K562 (cell line): ENCODE results near the gene STMN3. TPM values are rescaled to one million over a fixed set of nuclear protein-coding genes. Genes with fewer than 3 reads are reported as not detected.

Experiments
- ATAC-seq: fragments of 200-7000 bp; cut with Tn5 transposase; 3 replicates; pipeline ENCODE4 v1.9.1; 2020; ENCODE audit warnings: moderate library complexity
- BruUV-seq: library from RNA; stranded (reverse); fragments of 400-500 nt; replicated peaks from 2 replicates; lab custom pipeline; 2021; lab: Mats Ljungman, UMichigan
- CTCF ChIA-PET: fragments of 300-600 bp; formaldehyde crosslinking; extraction: SDS; loops from one replicate; lab custom pipeline; 2021; ENCODE audit warnings: low intra/inter-chr PET ratio; lab: Yijun Ruan, JAX
- POLR2A ChIA-PET: fragments of 300-600, 350-650 bp; sonication (Branson Sonifier 250); formaldehyde crosslinking; extraction: SDS; loops from one replicate; lab custom pipeline; 2021; ENCODE audit warnings: antibody characterized with exemption, inconsistent platforms; lab: Yijun Ruan, JAX
- DNase-seq, 4 experiments: peaks; one replicate each; pipeline versions ENCODE4 v3.0.0 to v3.0.0-alpha.2; 2011 to 2018; ENCODE audit warnings: low spot score in 3 of 4, mixed read lengths in 3 of 4; ENCODE audit errors: extremely low read depth in 1 of 4
- FAIRE-seq: peaks from 2 replicates; lab custom pipeline; 2011; peaks lifted over from hg19 to GRCh38; lab: Jason Lieb, UNC
- H2AFZ ChIP-seq: 2 replicates; pipeline ENCODE4 v1.6.0; 2011; ENCODE audit warnings: low read depth, low read length, control low read depth, inconsistent platforms
- H3K27ac ChIP-seq: fragments of 200-600 bp; 3 replicates; pipeline ENCODE4 v1.8.0; 2011; ENCODE audit warnings: low read depth, mild to moderate bottlenecking, control low read depth, inconsistent platforms, low read length, moderate library complexity, mixed read lengths; ENCODE audit errors: extremely low read depth
- H3K27me3 ChIP-seq, 2 experiments: fragments of 300-600 bp in 1 of 2; 2 replicates in 1 of 2; 3 replicates in 1 of 2; pipeline versions ENCODE4 v1.6.0 to v1.8.0; 2011; ENCODE audit warnings: inconsistent platforms in 2 of 2, low read length in 2 of 2, mild to moderate bottlenecking in 1 of 2, mixed read lengths in 1 of 2, moderate library complexity in 1 of 2; ENCODE audit not compliant: control insufficient read depth in 2 of 2, insufficient read depth in 2 of 2
- H3K36me3 ChIP-seq: fragments of 300-600 bp; 3 replicates; pipeline ENCODE4 v1.8.0; 2011; ENCODE audit warnings: mild to moderate bottlenecking, low read length, inconsistent platforms; ENCODE audit not compliant: control insufficient read depth, insufficient read depth
- H3K4me1 ChIP-seq, 2 experiments: fragments of 200-600 bp in 1 of 2; replicated peaks in 1 of 2; 2 replicates in 1 of 2; 3 replicates in 1 of 2; pipeline versions ENCODE4 v1.5.1 to v1.8.0; 2011; ENCODE audit warnings: inconsistent platforms in 2 of 2, low read length in 2 of 2, mild to moderate bottlenecking in 1 of 2, mixed read lengths in 1 of 2, moderate library complexity in 1 of 2; ENCODE audit not compliant: control insufficient read depth in 2 of 2, insufficient read depth in 2 of 2
- H3K4me2 ChIP-seq: 2 replicates; pipeline ENCODE4 v1.6.1; 2011; ENCODE audit warnings: low read length, control low read depth, inconsistent platforms, mixed read lengths; ENCODE audit not compliant: insufficient read depth
- H3K4me3 ChIP-seq: fragments of 200-600 bp; sonication (generic), shearing (Covaris generic); 2 replicates; pipeline ENCODE4 v1.5.1; 2016; ENCODE audit warnings: control low read depth, inconsistent platforms
- H3K79me2 ChIP-seq: fragments of 200-600 bp; 3 replicates; pipeline ENCODE4 v1.8.0; 2011; ENCODE audit warnings: low read length, inconsistent platforms; ENCODE audit not compliant: control insufficient read depth, insufficient read depth
- H3K9ac ChIP-seq, 2 experiments: 2 replicates each; pipeline versions ENCODE4 v1.6.0 to v1.6.1; 2011; ENCODE audit warnings: low read depth in 2 of 2, low read length in 2 of 2, control low read depth in 1 of 2, inconsistent platforms in 1 of 2, mild to moderate bottlenecking in 1 of 2, mixed read lengths in 1 of 2; ENCODE audit not compliant: insufficient read depth in 1 of 2
- H3K9me1 ChIP-seq: one replicate; pipeline ENCODE4 v1.6.0; 2011; ENCODE audit warnings: inconsistent platforms, mild to moderate bottlenecking, low read length, moderate library complexity; ENCODE audit not compliant: control insufficient read depth, insufficient read depth
- H3K9me3 ChIP-seq: replicated peaks from 2 replicates; pipeline ENCODE4 v1.5.1; 2011; ENCODE audit warnings: low read depth, low read length, inconsistent platforms; ENCODE audit not compliant: control insufficient read depth, insufficient read depth
- H4K20me1 ChIP-seq: replicated peaks from 2 replicates; pipeline ENCODE4 v1.6.1; 2011; ENCODE audit warnings: low read length, inconsistent platforms, mixed read lengths; ENCODE audit not compliant: control insufficient read depth, insufficient read depth
- HNRNPL ChIP-seq: fragments of 200-400 bp; formaldehyde crosslinking; IDR thresholded peaks from 2 replicates; pipeline ENCODE4 v1.6.1; 2017; ENCODE audit warnings: low read depth, mild to moderate bottlenecking, low read length
- MEIS2 ChIP-seq: fragments of 450-650 bp; IDR thresholded peaks from 2 replicates; pipeline ENCODE4 v1.6.1; 2014; ENCODE audit warnings: mild to moderate bottlenecking; ENCODE audit not compliant: partially characterized antibody
- POLR2G ChIP-seq: fragments of 200-400 bp; formaldehyde crosslinking; IDR thresholded peaks from 2 replicates; pipeline ENCODE4 v1.6.1; 2017; ENCODE audit warnings: low read depth, mild to moderate bottlenecking, antibody characterized with exemption, low read length, moderate library complexity
- RBFOX2 ChIP-seq: fragments of 200-400 bp; formaldehyde crosslinking; IDR thresholded peaks from 2 replicates; pipeline ENCODE4 v1.6.1; 2017; ENCODE audit warnings: low read depth, mild to moderate bottlenecking, low read length, moderate library complexity
- RBM22 ChIP-seq: fragments of 200-400 bp; formaldehyde crosslinking; IDR thresholded peaks from 2 replicates; pipeline ENCODE4 v1.6.1; 2018; ENCODE audit warnings: low read length, low read depth; ENCODE audit not compliant: poor library complexity, severe bottlenecking
- STAG1 ChIP-seq: sonication (generic); formaldehyde crosslinking; IDR thresholded peaks from 2 replicates; pipeline ENCODE4 v1.5.0; 2020; ENCODE audit warnings: missing genetic modification reagents, borderline replicate concordance
- TCF7L2 ChIP-seq: fragments of 150-350 bp; IDR thresholded peaks from 2 replicates; pipeline ENCODE4 v1.6.1; 2016; ENCODE audit warnings: low read depth, mild to moderate bottlenecking, low read length, moderate library complexity
- TCFL5 ChIP-seq: fragments of 250-450 bp; sonication (Bioruptor Pico); conservative IDR thresholded peaks from 2 replicates; pipeline ENCODE4 v1.6.1; 2021; ENCODE audit warnings: mild to moderate bottlenecking, moderate library complexity, matching md5 sums
- ZNF609 ChIP-seq: sonication (generic); formaldehyde crosslinking; IDR thresholded peaks from 2 replicates; pipeline ENCODE4 v1.8.1; 2023; ENCODE audit warnings: missing genetic modification reagents, mild to moderate bottlenecking, borderline replicate concordance
- WGBS: fragments of 100-300 bp; shearing (Covaris generic); methylation state at CpG from one replicate; pipeline ENCODE4 v1.1.6; 2016; ENCODE audit warnings: low coverage, mixed read lengths; ENCODE audit not compliant: insufficient coverage; ENCODE audit errors: missing lambda C conversion rate; 5-methylcytosine and 5-hydroxymethylcytosine counted together
- in situ Hi-C: fragments of 300-500 bp; cut with MboI; formaldehyde crosslinking; loops from 4 replicates; pipeline ENCODE4 v1.15.0; 2018; ENCODE audit warnings: inconsistent platforms, mixed read lengths
- intact Hi-C: fragments of 100-400 bp; cut with micrococcal nuclease; formaldehyde crosslinking; loops from 2 replicates; pipeline ENCODE4 v1.14.2; 2022
- polyA plus RNA-seq, 8 experiments: library from polyadenylated mRNA; depleted of rRNA in 4 of 8; stranded (reverse) in 5 of 8; unstranded in 3 of 8; fragments of >200 nt; fragmentation: Nextera tagmentation in 2 of 8; fragmentation: Illumina TruSeq in 1 of 8; extraction: Ambion mirVana in 2 of 8; extraction: Trizol in 1 of 8; gene quantifications; 2 replicates each; pipeline versions ENCODE4 v1.2.1 to v1.2.3, GENCODE V29; 2011 to 2014; ENCODE audit warnings: inconsistent platforms in 1 of 8, missing spikeins in 1 of 8
- total RNA-seq, 7 experiments: library from RNA; depleted of rRNA in 6 of 7; stranded (reverse); fragments of >200 nt in 6 of 7; fragmentation: Illumina TruSeq in 2 of 7; extraction: Trizol in 2 of 7; gene quantifications; 2 replicates each; pipeline versions ENCODE4 v1.2.1 to v1.2.3, GENCODE V29; 2011 to 2021; ENCODE audit warnings: low replicate concordance in 1 of 7

STMN3 gene
- total and polyA plus RNA-seq, 9 of the 15 experiments (the other 6 are each of a cell fraction or from before 2014, with no cell fraction given) = 0.70 to 65.6 (median 29.4) TPM

- CTCF ChIA-PET = no interaction called here
- Histone ChIP-seq H3K4me1 (peaks cover 9 to 75% of the 10 kb centered on the region in 2 experiments), H3K27ac (no peak overlapping the region)
Measured at GRCh38 chr20:63686094-63686491, 32.9 kb upstream of the STMN3 start.

More at GRCh38 chr20:63686094-63686491, 32.9 kb upstream of the STMN3 start:
- BruUV-seq = no TSS peak
- Histone ChIP-seq H2AFZ (no peak overlapping the region), H3K9ac (peak overlapping the region in 1 of 2 experiments; percentile 91; a peak in 2 of 4 replicates), H3K4me2 (no peak overlapping the region), H3K27me3 (no peaks in the 10 kb centered on the region), H3K36me3 (peaks cover 40% of the 10 kb centered on the region; the same call in 1 of the 3 replicates), H3K4me3 (no peak overlapping the region), H4K20me1 (no peaks in the 10 kb centered on the region), H3K9me1 (no peaks in the 10 kb centered on the region), H3K9me3 (no peaks in the 10 kb centered on the region), H3K79me2 (no peaks in the 10 kb centered on the region)
- POLR2A ChIA-PET = interaction anchor here (0.6 to 1.2 kb wide), 3 partner anchors 20 to 413 kb away, joined by 3 to 4 read pairs (median 3); no protein-coding TSS in a partner anchor
- ATAC-seq (no peak), FAIRE-seq (no peak), DNase-seq (no peak)
- TF ChIP-seq STAG1 (0 out of 2 replicates have a peak, but pooled peaks have one; percentile 18), RBFOX2 (peak; percentile 50), ZNF609 (CRISPR knock-in tag) (no peak), POLR2G (peak; percentile 78), MEIS2 (no peak), RBM22 (peak; percentile 43), TCF7L2 (no peak), TCFL5 (CRISPR knock-in tag) (no peak), HNRNPL (no peak)
- intact Hi-C loops = no loop called here
- in situ Hi-C loops = no loop called here
- 83% methylated on average over 21 of the region's 24 CpGs for WGBS
